GM11168 (cell line): ENCODE results near the gene RFX2.
"Not testable (repeated sequence)": the region's sequence is repeated elsewhere in the genome, so short reads cannot be mapped to it uniquely, and the experiment has no call there.

Experiments used
- in situ Hi-C: fragments of 300-500 bp; cut with MboI; formaldehyde crosslinking; loops from one replicate; pipeline ENCODE4 v1.12.0; 2022; ENCODE audit warnings: low sequenced_read_pairs; ENCODE audit not compliant: unreplicated experiment

RFX2 gene

DNA sequence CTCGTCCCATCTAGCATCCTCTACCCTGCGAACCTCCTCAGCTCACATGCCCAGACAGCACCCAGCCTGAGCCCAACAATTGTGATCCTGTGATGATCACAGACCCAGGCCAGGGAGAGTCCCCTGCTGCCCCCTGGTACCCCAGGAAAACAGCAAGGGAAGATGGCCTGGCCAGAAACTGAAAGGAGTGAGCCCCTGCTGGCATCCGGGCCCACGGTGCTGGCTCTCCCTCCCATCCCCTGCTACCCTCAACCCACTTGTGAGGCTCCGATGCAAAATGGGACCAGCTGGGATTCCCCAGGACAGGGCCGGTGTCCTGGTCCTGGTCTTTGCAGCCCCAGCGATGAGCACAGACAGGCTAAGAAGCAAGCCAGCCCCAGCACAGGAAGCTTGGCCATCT, 146.4 kb downstream of the RFX2 start:
- in situ Hi-C loops: no loop called here

DNA sequence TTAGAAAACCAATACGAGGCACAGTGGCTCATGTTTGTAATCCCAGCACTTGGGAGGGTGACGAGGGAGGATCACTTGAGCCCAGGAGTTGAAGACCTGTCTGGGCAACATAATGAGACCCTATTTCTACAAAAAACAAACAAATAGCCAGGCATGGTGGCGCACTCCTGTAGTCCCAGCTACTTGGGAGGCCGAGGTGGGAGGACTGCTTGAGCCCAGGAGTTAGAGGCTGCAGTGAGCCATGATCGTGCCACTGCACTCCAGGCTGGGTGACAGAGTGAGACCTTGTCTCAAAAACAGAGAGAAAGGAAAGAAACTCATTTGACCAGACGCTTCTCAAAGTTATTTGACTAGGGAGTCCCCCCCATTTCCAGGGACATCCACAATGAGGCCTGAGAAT, 147.0 kb downstream of the RFX2 start:
- in situ Hi-C loops: not testable (repeated sequence)

DNA sequence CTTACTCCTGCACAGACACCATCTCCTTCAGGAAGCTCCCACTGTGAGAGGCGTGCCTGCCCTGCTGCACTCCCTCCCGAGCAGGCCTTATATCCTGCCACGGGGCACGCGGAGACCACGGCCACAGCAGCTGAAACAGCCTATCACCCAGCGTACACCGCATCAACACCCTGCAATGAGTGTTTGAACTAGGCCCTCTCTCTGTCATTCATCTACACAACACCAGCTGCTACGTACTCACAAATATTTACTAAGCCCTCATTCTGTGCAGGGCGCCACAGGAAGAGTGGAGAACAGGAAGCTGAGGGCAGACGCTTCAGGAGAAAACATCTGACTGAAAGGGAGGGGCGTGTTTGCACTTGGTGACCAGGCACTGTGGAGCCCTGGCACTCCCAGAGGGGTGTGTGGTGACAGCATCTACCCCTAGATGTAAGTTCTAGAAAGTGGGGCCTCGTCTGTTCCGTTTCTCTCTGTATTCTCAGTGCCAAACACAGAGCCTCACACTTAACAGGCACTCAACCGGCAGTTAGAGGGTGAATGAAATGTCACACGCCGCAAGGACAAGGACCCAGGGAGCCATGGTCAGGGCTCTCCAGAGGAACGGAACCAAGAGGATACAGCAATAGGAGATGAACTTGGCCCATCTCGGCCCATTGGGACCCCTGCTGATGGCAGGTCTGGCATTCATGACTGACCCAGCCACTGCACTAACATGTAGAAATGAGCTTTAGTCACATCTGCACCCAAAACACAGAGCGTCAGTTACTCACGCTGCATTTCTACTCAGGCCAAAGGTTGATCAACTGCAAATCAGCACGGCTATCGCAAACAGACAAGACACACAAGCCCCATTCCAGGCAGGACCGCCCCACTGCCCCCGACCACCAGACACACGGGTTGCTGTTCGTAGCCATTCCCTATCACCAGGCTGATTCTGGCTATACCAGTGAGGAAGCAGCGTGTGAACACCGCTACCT, 148.0 kb downstream of the RFX2 start:
- in situ Hi-C loops: no loop called here

DNA sequence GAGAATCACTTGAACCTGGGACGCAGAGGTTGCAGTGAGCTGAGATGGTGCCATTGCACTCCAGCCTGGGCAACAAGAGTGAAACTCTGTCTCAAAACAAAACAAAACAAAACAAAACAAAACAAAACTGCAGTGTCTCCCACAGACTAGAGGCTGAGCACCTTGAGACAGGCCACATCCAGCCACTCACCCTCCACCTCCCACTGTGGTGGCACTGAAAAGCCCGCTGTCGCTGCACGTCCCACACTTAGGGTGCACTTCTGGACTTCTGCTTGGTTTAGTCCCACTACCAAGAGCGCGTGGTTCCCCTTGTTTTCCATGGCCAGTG, 148.7 kb downstream of the RFX2 start:
- in situ Hi-C loops: not testable (repeated sequence)

DNA sequence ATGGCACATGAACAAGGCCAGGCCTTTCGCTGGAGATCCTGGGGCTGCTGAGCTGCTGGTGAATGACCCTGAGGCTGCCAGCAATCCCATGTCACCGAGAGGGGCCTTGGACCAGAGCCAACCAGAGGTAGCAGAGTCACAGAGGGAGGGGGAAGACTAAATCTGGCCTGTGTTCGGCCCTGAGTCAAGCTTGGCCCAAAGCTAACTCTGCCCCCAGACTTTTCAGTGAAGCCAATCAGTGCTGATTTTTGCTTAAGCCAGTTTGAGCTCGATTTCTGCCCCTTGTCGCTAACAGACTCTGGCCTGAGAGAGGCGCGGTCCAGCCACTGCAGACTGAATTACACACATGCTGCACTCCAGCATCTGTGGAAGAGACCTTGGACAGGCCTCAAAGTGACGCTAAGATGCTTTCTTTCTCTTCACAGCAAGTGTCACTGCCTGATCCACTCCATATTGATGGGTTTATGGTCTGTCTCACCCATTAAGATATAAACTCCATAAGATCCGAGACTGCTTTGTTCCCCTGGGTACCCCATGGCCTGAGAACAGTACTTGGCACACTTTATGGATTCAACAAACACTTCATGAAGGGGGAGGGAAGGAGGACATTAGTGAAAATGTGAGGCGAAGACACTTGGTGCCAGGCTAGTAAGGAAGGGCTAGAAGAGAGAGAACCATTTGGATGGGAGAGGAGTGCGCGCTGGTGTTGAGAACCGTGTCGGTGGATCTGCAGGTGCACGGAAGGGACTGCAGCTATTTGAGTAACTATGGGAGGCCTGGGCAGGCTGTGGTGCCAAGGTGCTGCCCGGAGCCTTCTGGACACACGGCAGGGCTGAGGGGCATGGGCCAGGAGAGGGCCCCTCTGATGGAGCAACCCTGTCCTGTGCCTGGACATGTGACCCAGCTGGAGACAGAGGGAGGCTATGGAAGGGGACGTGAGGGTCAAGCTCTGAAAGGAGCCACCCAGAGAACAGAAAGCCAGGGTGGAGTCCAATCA, 150.0 kb downstream of the RFX2 start:
- in situ Hi-C loops: no loop called here

DNA sequence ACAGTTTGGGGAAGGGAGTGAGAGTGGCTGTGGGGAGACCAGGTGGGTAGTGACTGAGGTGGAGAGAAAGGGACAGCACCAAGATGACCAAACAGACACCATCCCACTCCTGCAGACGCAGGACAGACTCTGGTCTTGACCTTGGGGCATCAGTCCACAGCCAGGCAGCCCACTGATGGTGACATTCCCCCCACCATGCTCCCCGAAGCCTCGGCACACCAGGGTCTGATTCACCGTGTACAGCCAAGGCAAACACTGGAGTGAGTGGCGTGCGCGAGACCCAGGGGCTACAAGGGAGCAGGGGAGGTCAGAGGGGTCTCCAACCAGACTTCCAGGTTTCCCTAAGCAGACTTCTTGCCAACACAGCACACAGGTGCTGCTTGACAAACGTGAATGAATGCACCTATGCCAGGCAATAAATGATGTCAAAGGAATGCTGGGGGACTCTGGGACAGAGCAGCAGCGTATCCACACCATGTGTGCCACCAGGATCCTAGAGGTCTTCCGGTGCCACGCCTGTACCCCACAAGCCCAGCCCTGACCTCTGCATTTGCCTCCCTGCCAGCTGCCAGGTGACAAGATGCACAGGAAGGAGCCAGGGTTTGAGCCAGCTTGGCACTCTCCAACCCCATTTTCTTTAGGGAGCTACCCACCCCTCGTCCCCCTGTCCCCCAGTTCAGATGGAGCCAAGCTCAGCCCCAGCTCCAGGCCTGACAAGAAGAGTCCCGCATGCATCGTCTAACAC, 150.9 kb downstream of the RFX2 start:
- in situ Hi-C loops: no loop called here

DNA sequence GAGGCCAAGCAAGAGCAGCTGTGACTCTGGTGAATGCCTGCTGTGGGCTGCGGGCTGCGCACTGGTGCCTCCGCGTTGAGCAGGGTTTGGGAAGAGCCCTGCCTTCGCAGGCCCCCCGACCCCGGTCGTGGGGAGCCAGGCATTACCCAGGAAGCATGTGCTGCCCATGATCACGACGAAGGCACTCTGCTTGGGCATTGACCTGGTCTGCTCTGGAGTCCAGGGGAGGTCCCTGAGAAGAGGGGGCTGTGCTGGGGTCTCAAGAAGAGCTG, 151.5 kb downstream of the RFX2 start:
- in situ Hi-C loops: no loop called here

DNA sequence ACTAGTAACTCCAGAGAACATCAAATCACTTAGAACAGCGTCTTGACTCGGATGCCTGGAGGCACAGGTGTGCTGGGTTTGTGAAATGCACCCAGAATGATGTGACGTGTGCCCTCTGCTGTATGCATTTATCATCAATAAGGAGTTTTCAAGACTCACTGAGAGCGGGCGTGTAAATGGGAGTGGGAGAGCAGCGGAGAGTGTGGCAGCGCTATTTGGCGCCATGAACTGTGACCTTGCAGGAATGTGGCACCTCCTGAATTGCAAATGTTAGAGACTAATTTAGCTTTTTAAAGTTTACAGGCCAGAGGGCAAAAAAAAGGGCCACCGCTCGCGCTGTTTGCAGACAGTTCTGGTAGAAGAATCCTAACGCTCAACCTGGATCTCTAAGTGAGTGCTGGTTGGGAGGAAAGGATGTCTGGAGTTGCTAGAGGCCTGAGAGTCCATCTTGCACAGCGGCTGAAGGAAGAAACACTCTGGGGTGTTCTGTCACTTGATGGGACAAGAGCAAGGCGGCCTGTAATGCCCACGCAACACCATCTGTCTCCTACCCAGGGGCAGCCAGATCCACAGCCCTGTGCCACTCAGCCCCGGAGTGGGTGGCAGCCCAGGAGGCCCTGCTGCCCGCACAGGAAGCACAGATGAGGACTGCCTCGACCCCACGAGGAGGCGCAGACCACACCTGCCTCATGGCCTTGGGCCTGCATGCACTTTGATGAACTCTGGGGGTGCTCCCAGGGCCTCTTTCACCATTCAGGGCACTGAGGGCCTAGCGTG, 152.0 kb downstream of the RFX2 start:
- in situ Hi-C loops: no loop called here

DNA sequence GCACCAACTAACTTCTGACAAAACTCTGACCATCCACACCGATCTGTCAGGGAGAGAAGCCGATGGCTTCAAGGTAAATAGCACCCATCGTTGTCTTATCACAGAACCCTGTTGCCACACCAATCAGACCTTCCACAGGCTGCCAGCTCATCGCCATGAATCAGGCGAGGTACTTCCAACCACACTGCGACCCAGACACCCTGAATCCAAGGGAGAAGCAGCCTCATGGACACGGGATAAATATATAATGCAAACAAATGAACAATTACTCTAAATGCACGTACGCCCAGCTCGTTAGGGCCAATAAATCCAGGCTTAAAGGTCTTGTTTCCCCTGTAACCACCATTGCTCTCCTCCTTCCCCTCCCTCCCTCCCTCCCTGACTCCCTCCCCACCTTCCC, 153.1 kb downstream of the RFX2 start:
- in situ Hi-C loops: no loop called here

DNA sequence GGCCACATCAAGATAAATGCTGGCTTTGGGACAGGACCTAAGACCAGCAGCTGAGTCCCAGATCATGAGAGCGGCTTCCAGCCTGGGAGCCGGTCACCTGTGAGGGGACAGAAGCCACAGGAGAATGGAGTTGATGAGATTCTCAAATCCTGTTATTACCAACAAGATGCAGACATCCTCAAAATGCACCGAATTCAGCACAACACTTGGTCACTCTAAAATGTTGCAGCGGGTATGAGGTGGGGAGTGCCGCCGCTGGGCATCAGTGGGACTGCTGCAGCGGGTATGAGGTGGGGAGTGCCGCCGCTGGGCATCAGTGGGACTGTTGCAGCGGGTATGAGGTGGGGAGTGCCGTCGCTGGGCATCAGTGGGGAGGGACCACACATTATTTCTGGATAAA, 153.6 kb downstream of the RFX2 start:
- in situ Hi-C loops: no loop called here

DNA sequence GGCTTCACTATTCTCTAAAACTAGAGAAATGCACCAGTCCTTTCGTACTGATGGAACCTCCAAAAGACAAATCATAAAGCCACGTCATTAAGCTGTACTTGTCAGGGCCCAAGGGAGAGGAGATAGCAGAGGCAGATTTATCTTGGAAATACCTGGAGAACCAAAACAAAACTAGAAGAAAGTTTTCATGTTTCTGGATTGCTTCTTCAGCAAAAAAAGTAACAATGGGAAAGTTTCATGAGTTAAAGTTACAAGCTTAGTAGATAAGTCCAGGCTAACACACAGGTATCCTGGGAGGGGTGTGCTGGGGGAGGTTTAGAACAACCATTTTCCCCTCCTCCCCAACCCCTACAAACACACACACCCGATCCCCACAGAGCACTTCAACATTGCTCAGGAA, 154.0 kb downstream of the RFX2 start:
- in situ Hi-C loops: no loop called here

DNA sequence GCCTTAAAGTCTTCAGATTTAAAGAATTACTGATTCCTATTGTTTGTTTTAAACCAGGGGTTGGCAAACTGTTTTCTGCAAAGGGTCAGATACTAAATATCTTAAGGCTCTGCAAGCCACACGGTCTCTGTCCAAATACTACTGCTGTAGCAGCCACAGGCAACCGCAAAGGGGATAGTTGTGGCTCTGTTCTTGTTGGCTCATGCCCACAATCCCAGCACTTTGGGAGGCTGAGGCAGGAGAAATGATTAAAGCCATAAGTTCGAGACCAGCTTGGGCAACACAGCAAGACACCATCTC, 154.7 kb downstream of the RFX2 start:
- in situ Hi-C loops: no loop called here

DNA sequence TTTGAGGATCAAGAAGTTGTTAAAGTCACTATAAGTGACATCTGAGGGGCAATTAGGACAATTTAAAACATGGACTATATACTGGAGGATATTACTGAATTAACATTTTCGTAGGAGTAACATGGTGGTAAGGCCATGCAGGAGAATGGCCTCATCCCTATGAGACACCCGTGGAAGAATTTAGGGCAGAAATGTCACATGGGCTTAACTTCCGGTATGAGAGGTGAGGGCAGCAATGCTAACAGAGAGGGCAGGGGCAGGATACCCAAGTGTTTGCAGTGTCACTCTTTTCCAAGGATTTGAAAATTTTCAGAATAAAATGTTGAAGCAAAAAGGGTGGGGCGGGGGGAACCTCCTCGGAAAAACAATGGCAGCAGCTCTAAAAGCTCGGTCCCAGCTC, 156.0 kb downstream of the RFX2 start:
- in situ Hi-C loops: no loop called here

DNA sequence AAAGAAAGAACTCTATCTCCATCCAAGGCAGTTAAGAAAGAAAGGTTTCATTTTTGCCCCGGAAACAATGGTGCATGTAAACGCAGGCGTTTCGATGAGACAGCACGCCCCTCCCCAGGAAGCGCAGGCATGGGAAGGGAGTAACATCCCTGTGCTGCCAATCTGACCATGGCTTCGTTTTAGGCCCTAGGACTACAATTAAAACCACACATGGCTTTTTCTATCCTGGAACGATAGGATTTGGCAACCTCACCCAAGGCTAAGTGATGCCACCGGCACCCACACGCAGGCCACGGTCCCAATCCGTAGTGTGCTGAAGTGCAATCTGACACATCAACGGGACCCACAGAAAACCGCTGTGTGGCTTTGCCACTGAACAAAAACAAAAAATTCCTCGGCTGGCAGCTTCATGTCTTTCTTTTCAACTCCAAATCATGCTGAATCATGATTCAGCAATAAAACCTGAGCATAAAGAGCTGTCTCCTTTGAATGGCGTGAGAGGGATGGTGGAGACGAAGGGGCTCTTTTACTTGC, 156.6 kb downstream of the RFX2 start:
- in situ Hi-C loops: no loop called here

DNA sequence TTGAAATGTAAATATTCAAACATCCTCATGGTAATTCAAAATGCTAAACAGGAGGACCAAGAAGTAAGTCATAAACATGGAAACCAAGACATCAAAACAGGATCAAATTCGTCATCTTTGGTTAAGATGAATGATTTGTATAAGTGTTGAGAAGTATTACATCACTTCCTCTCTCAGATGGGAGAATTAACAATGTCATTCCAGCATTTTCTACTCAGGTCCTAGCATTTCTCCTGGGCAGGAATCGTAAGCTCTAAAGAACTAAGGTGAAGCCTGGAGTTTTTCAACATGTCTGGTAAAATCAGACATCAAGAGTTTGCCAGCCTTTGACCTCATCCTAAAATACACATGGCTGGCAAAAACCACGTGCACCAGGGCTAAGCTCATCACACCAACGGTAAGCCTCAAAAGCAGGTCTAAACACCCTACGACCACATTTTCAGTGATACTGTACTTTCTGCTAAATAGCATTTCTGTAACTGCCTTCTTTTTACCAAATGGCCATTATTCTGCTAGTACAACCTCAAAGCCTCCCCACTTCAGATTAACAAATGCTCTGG, 157.2 kb downstream of the RFX2 start:
- in situ Hi-C loops: no loop called here

DNA sequence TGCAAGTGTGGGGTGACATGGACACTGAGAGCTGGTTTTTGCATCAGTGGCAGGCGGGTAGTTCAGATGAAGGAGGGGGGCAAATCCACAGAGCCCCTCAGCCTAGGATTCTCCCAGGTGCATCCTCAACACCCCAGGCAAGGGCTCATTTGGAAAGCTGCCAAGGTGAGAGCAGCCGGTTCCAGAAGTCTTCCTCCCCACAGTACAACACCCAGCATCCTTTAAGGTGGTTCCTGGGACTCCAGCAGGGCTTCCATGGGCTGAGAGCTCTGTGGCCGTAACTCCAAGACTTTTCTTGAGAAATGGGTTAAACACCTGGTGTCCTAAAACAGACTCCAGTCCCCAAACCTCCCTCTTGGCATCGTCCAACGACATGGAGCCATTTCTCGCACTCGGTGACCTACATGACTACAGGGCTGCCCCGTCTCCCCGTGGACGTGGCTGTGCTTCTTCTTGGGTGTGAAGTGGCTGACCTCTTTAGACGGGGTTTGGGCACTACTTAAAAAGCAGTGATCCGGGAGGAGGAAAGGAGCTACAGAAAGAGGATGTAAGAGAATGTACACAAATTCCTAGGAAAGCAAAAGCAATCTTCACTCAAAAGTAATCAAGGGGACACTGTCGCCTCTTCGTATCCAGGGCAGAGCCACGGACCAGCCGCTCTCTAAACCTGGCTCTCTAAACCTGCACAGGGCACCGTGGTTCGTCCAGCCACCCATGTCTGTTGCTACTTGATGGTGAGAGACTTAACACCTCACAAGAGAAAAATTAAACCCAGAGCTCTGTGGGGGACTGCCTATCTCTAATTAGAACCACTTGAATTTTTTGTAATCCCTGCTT, 157.9 kb downstream of the RFX2 start:
- in situ Hi-C loops: no loop called here

DNA sequence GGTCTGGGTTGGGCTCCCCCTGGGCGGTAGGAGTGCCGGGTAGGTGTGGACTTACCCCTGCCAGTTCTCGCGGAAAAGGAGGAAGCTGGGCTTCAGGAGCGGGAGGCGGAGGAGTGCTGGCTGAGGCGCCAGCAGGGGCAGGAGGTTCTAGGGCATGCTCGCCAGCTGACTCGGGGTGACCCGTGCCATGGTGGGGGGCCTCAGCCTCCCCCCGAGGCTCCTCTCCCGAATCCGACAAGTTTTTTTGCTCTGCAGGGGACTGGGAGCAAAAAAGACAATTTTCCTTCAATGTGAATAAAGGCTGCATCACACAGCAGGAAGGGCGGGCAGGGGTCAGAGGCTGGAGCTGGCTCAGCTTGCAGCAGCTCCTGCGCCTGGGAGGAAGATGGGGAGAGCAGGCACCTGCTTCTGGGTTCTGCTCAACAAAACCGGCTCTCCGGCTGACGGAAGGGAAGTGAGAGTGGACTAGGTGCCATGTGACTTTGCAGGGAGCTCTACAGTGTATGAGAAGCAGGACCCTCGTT, 158.9 kb downstream of the RFX2 start:
- in situ Hi-C loops: no loop called here

DNA sequence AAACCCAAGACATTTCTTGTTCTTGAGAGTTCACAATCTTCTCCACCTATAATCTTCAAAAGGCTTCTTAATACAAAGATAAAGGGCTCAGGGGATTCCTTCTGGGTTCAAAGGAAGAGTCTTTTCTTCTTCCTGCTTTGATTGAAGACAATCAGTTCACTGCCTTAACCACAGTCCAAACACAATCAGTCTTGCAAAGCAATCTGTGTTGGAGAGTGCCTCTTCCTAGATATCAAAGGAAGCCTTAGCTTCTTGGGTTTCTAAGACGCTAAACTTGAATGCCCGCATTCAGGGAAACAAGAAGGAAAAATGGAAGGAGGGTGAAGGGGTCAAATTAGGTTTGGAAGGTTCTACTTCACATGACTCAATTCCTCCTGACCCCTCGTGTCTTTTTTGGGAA, 159.6 kb downstream of the RFX2 start:
- in situ Hi-C loops: no loop called here
